GM12878 (cell line): ENCODE data around the gene CKB.

Source experiments
- CTCF ChIP-seq, 3 experiments: IDR thresholded peaks in 2 of 3; conservative IDR thresholded peaks in 1 of 3; 2 replicates each; pipeline ENCODE4 v1.5.1; 2011; ENCODE audit warnings: low read depth in 3 of 3, low read length in 3 of 3, mild to moderate bottlenecking in 3 of 3, control low read depth in 2 of 3, moderate library complexity in 2 of 3, inconsistent platforms in 1 of 3, mixed read lengths in 1 of 3; ENCODE audit not compliant: control insufficient read depth in 2 of 3, insufficient read depth in 1 of 3; ENCODE audit errors: extremely low read depth in 1 of 3
- MEF2A ChIP-seq: IDR thresholded peaks from 2 replicates; pipeline ENCODE4 v1.6.1; 2011; ENCODE audit warnings: low read depth, mild to moderate bottlenecking, low read length, moderate library complexity; ENCODE audit not compliant: insufficient read depth
- MTA2 ChIP-seq: fragments of 450-650 bp; IDR thresholded peaks from 2 replicates; pipeline ENCODE4 v1.6.1; 2016; ENCODE audit warnings: low read depth, mild to moderate bottlenecking, moderate library complexity
- PAX8 ChIP-seq: fragments of 450-650 bp; IDR thresholded peaks from 2 replicates; pipeline ENCODE4 v1.6.1; 2017; ENCODE audit warnings: mild to moderate bottlenecking, moderate library complexity
- POLR2A ChIP-seq: IDR thresholded peaks from 2 replicates; pipeline ENCODE4 v1.6.1; 2011; ENCODE audit warnings: low read depth, mild to moderate bottlenecking, low read length
- TCF12 ChIP-seq: IDR thresholded peaks from 2 replicates; pipeline ENCODE4 v1.6.1; 2011; ENCODE audit warnings: low read depth, mild to moderate bottlenecking, low read length

GRCh38 chr14:103528587-103529382 lies 6.2 kb upstream of the CKB start, which contains the start of gene TRMT61A:
- TF ChIP-seq POLR2A: peak; percentile 84
- TF ChIP-seq MTA2: no peak
- TF ChIP-seq PAX8: no peak
- peak; percentile 2; the same call in 1 of the 2 replicates for TF ChIP-seq TCF12
- no peak for TF ChIP-seq CTCF (IDR thresholded peaks at IDR 0.05 in 2 of 3, conservative IDR thresholded peaks at IDR 0.05 in 1 of 3; ENCODE audit: control insufficient read depth in 2 of 3, extremely low read depth in 1 of 3, insufficient read depth in 1 of 3, low read depth in 3 of 3, low read length in 3 of 3)
- no peak for TF ChIP-seq MEF2A
